IgD-negative memory B cell (primary cell): ENCODE data around the gene TMEM18. TPM values are rescaled to one million over a fixed set of nuclear protein-coding genes. Genes with fewer than 3 reads are reported as not detected.

ENCODE experiments used
- H3K27ac Mint-ChIP-seq, 3 donors: one replicate each; pipeline ENCODE4 v1.8.0; 2020 to 2022; ENCODE audit warnings: mild to moderate bottlenecking in 3 of 3, mixed read lengths in 3 of 3, moderate library complexity in 1 of 3
- H3K27me3 Mint-ChIP-seq: one replicate; pipeline ENCODE4 v1.8.0; 2021; ENCODE audit warnings: mixed read lengths
- H3K36me3 Mint-ChIP-seq: one replicate; pipeline ENCODE4 v1.8.0; 2020; ENCODE audit warnings: mild to moderate bottlenecking, mixed read lengths
- H3K4me1 Mint-ChIP-seq, 3 donors: one replicate each; pipeline ENCODE4 v1.8.0; 2020 to 2022; ENCODE audit warnings: mixed read lengths in 3 of 3, mild to moderate bottlenecking in 1 of 3
- H3K4me3 Mint-ChIP-seq, 4 donors: one replicate each; pipeline ENCODE4 v1.8.0; 2020 to 2022; ENCODE audit warnings: mild to moderate bottlenecking in 4 of 4, mixed read lengths in 4 of 4, moderate library complexity in 3 of 4
- H3K9me3 Mint-ChIP-seq, 3 donors: one replicate each; pipeline ENCODE4 v1.8.0; 2020 to 2021; ENCODE audit warnings: mixed read lengths in 3 of 3, mild to moderate bottlenecking in 1 of 3
- polyA plus RNA-seq: library from polyadenylated mRNA; unstranded; fragments of 300-500 nt; fragmentation: Illumina TruSeq; gene quantifications from one replicate; pipeline ENCODE4 v1.2.3, GENCODE V29; 2021

TMEM18 gene
- polyA plus RNA-seq, 1 donor from 2014 or later = 27.2 TPM

DNA sequence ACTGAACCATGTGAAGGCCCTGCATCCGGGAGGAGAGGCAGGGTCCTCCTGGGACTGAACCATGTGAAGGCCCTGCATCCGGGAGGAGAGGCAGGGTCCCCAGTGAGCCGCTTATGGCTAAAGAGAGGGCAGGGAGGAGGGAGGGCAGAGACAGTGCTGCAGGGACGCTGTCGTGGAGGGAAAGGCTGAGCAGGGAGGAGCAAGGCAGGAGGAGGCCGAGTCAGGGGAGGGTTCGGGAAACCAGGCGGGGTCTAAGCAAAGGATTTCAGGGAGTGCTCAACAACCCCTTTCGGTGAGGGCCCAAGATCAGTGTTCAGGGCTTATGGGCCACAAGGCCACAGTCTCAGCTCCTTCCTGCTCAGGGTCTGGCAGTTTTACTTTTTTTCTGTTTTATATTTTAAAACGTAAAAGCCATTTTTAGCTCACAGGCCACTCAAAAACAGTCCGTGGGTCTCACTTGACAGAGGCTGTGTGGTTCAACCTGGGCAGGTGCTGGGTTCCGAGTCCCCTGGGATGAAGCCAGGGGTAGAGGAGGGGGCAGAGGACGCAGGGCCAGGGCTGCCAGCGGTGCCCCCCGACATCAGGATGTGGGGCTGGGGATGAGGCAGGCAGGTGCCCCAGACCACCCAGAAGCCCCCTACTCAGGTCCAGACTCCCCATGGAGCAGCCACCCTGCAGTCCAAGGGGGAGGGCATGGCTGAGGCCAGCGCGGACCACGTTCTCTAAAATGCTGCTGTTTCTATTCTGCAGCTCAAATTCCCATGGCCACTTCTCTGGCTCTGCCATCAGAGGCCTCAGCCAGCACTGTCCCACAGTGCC is 5.2 kb downstream of the TMEM18 start:
- H3K4me1 Mint-ChIP-seq = peaks cover 12 to 37% (median 28%) of the 10 kb centered on the region in 3 donors
- peaks cover 4% of the 10 kb centered on the region for H3K36me3 Mint-ChIP-seq
- H3K27ac Mint-ChIP-seq = peak overlapping the region; percentile 27 to 84 (median 46)
- peak overlapping the region in 3 of 4 donors; percentile 17 to 57 (median 45) for H3K4me3 Mint-ChIP-seq
- peaks cover 0 to 2% (median 0%) of the 10 kb centered on the region in 3 donors for H3K9me3 Mint-ChIP-seq
- H3K27me3 Mint-ChIP-seq = no peaks in the 10 kb centered on the region

- Mint-ChIP-seq H3K36me3 (peaks cover 4% of the 10 kb centered on the region), H3K9me3 (peaks cover 0 to 2% (median 0%) of the 10 kb centered on the region in 3 donors), H3K27ac (peak overlapping the region in 2 of 3 donors; percentile 55 to 75), H3K27me3 (no peaks in the 10 kb centered on the region), H3K4me1 (peaks cover 12 to 33% (median 24%) of the 10 kb centered on the region in 3 donors), H3K4me3 (peak overlapping the region in 3 of 4 donors; percentile 31 to 85 (median 80))
Observed at GRCh38 chr2:671072-671471, 6.1 kb downstream of the TMEM18 start.

- peaks cover 12 to 28% (median 20%) of the 10 kb centered on the region in 3 donors for H3K4me1 Mint-ChIP-seq
- H3K36me3 Mint-ChIP-seq = peaks cover 5% of the 10 kb centered on the region
- H3K27ac Mint-ChIP-seq = peak overlapping the region; percentile 55 to 78 (median 75)
- H3K27me3 Mint-ChIP-seq = no peaks in the 10 kb centered on the region
- H3K9me3 Mint-ChIP-seq = peaks cover under 1 to 2% (median 2%) of the 10 kb centered on the region in 3 donors
- H3K4me3 Mint-ChIP-seq = peak overlapping the region in 3 of 4 donors; percentile 31 to 85 (median 80)
Observed at GRCh38 chr2:670637-671036, 6.6 kb downstream of the TMEM18 start.

DNA sequence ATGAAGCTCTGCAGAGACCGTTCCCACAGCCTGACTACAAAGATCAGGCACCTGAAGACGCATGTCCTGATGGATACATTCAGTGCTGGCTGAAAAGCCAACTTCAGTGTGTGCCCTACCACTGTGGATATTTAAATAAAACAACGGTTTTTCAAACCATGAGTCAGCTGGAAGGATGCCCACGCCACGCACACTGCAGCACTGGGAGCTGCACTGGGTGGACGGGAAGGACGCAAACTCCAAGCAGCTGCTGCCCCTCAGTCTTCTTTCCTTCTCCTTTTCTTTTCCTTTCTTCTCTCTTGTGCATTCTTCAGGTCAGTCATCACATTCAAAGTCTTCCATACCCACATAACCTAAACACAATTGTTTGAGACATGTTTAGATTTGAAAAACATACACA is 7.9 kb downstream of the TMEM18 start:
- peaks cover 4 to 20% (median 15%) of the 10 kb centered on the region in 3 donors for H3K4me1 Mint-ChIP-seq
- H3K36me3 Mint-ChIP-seq = peaks cover 15% of the 10 kb centered on the region
- H3K27me3 Mint-ChIP-seq = no peaks in the 10 kb centered on the region
- no peak overlapping the region for H3K27ac Mint-ChIP-seq
- no peak overlapping the region for H3K4me3 Mint-ChIP-seq
- H3K9me3 Mint-ChIP-seq = peaks cover 2 to 5% (median 5%) of the 10 kb centered on the region in 3 donors

DNA sequence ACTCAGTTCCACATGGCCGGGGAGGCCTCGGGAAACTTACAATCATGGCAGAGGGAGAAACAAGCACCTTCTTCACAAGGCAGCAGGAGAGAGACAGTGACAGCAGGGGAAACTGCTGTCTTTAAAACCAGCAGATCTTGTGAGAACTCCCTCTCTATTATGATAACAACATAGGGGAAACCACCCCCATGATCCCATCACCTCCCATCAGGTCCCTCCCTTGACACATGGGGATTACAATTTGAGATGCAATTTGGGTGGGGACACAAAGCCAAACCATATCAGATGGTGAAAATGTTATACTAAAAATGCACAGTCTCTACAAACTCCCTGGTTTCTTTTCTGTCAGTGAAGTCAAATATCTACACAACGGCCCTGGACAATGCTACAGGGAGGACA is 9.2 kb downstream of the TMEM18 start:
- no peak overlapping the region for H3K4me3 Mint-ChIP-seq
- no peak overlapping the region for H3K27ac Mint-ChIP-seq
- no peaks in the 10 kb centered on the region for H3K27me3 Mint-ChIP-seq
- H3K4me1 Mint-ChIP-seq = peaks cover 0 to 12% (median 12%) of the 10 kb centered on the region in 3 donors
- H3K36me3 Mint-ChIP-seq = peaks cover 18% of the 10 kb centered on the region
- peaks cover 2 to 5% (median 5%) of the 10 kb centered on the region in 3 donors for H3K9me3 Mint-ChIP-seq

DNA sequence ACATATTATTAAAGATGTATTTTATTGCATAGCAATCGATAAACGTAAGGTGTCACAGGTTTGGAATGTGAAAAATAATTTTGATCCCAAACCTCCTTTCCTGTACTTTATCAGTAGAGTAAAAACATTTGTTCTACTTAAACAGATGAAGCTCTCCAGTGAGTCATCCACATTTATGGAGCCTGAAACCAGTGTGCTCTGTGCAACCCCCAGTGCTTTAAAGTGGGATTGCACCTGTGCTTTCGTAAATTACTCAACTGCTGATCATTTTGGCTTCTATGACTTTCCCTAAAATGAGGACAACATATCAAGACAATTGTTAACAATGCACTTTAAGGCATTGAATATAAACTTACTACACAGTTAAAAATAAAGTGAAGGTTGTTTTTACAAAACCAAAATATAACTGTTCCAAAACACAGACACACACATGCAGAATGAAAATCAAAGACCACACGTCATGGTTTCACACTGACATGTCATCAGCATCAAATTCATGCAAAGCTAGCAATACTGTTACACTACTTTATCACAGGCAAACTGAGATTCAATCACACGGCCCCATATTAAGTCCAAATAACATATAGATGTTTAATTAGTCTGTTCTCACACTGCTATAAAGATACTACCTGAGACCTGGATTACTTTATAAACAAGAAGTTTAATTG is 9.7 kb downstream of the TMEM18 start:
- no peak overlapping the region for H3K27ac Mint-ChIP-seq
- H3K4me3 Mint-ChIP-seq = no peak overlapping the region
- peaks cover 2 to 5% (median 5%) of the 10 kb centered on the region in 3 donors for H3K9me3 Mint-ChIP-seq
- H3K4me1 Mint-ChIP-seq = peaks cover 1 to 16% (median 11%) of the 10 kb centered on the region in 3 donors
- no peaks in the 10 kb centered on the region for H3K27me3 Mint-ChIP-seq
- H3K36me3 Mint-ChIP-seq = peaks cover 22% of the 10 kb centered on the region

GRCh38 chr2:666441-666840 is 10.8 kb downstream of the TMEM18 start:
- H3K9me3 Mint-ChIP-seq = peaks cover 2 to 5% (median 5%) of the 10 kb centered on the region in 3 donors
- H3K36me3 Mint-ChIP-seq = peaks cover 22% of the 10 kb centered on the region
- H3K27me3 Mint-ChIP-seq = no peaks in the 10 kb centered on the region
- H3K4me3 Mint-ChIP-seq = no peak overlapping the region
- H3K27ac Mint-ChIP-seq = no peak overlapping the region
- peaks cover 6 to 22% (median 18%) of the 10 kb centered on the region in 3 donors for H3K4me1 Mint-ChIP-seq

- Mint-ChIP-seq H3K27me3 (no peaks in the 10 kb centered on the region), H3K9me3 (peaks cover 2 to 5% (median 5%) of the 10 kb centered on the region in 3 donors), H3K36me3 (peaks cover 20% of the 10 kb centered on the region), H3K27ac (no peak overlapping the region), H3K4me1 (peaks cover 6 to 17% (median 16%) of the 10 kb centered on the region in 3 donors), H3K4me3 (no peak overlapping the region)
Observed at GRCh38 chr2:665340-666073, 11.7 kb downstream of the TMEM18 start.

DNA sequence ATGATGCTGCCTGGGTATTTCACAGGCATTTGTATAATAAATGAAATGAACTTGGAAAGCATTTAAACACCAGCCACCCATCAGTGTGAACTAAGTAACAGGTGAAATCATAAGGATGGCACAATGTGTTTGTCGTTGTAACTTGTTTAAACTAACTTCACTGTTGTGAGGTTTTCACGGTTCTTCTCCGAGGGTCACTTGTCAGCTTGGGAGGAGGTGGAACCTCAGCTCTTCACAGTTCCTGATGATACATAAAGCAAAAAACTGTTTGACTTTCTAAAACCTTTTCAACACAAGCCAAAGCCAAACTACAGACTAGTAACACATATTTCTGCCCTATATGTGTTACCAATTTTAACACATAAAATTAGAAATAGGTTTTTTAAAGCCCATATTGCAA is 13.1 kb downstream of the TMEM18 start:
- Mint-ChIP-seq H3K4me1 (peaks cover 6 to 15% (median 11%) of the 10 kb centered on the region in 3 donors), H3K36me3 (peaks cover 20% of the 10 kb centered on the region), H3K27me3 (peaks cover 2% of the 10 kb centered on the region), H3K27ac (no peak overlapping the region), H3K4me3 (no peak overlapping the region), H3K9me3 (peaks cover 2 to 5% (median 5%) of the 10 kb centered on the region in 3 donors)

DNA sequence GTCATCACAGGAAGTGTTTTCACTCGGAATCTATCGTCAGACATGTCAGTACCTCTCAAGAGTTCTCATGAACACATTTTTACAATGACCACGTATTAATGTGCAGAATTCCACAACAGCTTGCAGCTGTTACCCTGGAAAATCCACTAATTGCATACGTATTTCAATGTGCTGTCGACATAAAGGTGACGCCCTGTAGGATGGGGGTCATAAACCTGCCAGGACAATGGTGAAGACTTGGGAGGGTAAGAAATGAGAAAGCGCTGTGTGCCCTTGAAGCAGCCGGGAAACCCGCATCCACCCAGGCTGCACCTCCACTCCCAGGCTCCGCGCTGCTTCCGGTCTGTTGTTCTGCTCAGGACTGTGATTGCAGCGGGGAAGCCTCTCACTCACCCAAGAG is 14.0 kb downstream of the TMEM18 start:
- peaks cover 2 to 5% (median 5%) of the 10 kb centered on the region in 3 donors for H3K9me3 Mint-ChIP-seq
- H3K27me3 Mint-ChIP-seq = peaks cover 5% of the 10 kb centered on the region
- H3K4me1 Mint-ChIP-seq = peaks cover 6 to 15% (median 11%) of the 10 kb centered on the region in 3 donors
- H3K27ac Mint-ChIP-seq = no peak overlapping the region
- H3K4me3 Mint-ChIP-seq = peak overlapping the region in 1 of 4 donors; percentile 13
- peaks cover 19% of the 10 kb centered on the region for H3K36me3 Mint-ChIP-seq

DNA sequence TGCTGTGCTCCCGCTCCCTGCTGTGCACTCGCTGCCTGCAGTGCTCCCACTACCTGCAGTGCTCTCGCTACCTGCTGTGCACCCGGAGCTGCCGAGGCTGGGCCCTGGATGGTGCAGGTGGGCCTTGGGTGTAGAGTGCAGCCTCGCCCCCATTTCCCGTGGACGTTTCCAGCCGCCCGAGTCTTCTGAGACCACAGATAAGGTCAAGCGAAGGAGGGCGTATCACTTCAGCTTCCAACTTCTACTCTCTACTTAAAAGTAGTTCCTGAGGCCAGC is 15.9 kb downstream of the TMEM18 start:
- peaks cover 5% of the 10 kb centered on the region for H3K27me3 Mint-ChIP-seq
- peaks cover 19% of the 10 kb centered on the region for H3K36me3 Mint-ChIP-seq
- no peak overlapping the region for H3K27ac Mint-ChIP-seq
- peaks cover 0 to 5% (median 5%) of the 10 kb centered on the region in 3 donors for H3K9me3 Mint-ChIP-seq
- peaks cover 12 to 13% (median 13%) of the 10 kb centered on the region in 3 donors for H3K4me1 Mint-ChIP-seq
- H3K4me3 Mint-ChIP-seq = peak overlapping the region in 1 of 4 donors; percentile 70

- Mint-ChIP-seq H3K27ac (no peak overlapping the region), H3K4me1 (peaks cover 12 to 13% (median 13%) of the 10 kb centered on the region in 3 donors), H3K36me3 (peaks cover 19% of the 10 kb centered on the region), H3K9me3 (peaks cover 0 to 5% (median 5%) of the 10 kb centered on the region in 3 donors), H3K4me3 (no peak overlapping the region), H3K27me3 (peaks cover 5% of the 10 kb centered on the region)
Observed at GRCh38 chr2:660586-661359, 16.4 kb downstream of the TMEM18 start.

DNA sequence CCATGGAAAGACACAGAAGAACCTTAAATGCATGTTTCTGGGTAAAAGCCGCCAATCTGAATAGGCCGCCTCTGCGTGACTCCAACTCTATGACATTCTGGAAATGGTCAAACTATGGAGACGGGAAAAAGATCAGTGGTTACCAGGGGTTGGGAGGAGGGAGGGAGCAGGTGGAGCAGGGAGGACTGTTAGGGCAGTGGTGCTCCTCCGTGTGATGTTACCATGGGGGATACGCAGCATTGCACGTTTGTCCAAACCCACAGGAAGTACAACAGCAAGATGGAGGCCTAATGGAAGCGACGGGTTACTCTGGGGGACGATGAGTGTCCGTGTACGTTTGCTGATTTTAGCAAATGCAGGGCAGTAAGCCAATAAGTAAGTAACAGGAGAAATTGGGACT is 17.2 kb downstream of the TMEM18 start:
- Mint-ChIP-seq H3K27me3 (peaks cover 5% of the 10 kb centered on the region), H3K9me3 (peaks cover 0 to 2% (median 0%) of the 10 kb centered on the region in 3 donors), H3K4me1 (peaks cover 12 to 13% (median 13%) of the 10 kb centered on the region in 3 donors), H3K4me3 (no peak overlapping the region), H3K27ac (no peak overlapping the region), H3K36me3 (peaks cover 11% of the 10 kb centered on the region)

GRCh38 chr2:658426-658825 is 18.8 kb downstream of the TMEM18 start:
- Mint-ChIP-seq H3K27ac (no peak overlapping the region), H3K4me1 (peaks cover 12 to 13% (median 13%) of the 10 kb centered on the region in 3 donors), H3K27me3 (peaks cover 5% of the 10 kb centered on the region), H3K9me3 (peaks cover 0 to 2% (median 0%) of the 10 kb centered on the region in 3 donors), H3K4me3 (no peak overlapping the region), H3K36me3 (peaks cover 5% of the 10 kb centered on the region)
